C4-2B (cell line): ENCODE data around the gene CHST13.
A peak's percentile ranks its signal among the peaks of the same experiment; 100 is the strongest.

ENCODE experiments used
- ZFX ChIP-seq: fragments of 450-650 bp; IDR thresholded peaks from 2 replicates; pipeline ENCODE4 v1.6.1; 2017
- TF ChIP-seq, protein P1 (sequence below): fragments of 450-650 bp; conservative IDR thresholded peaks from 2 replicates; pipeline ENCODE4 v1.5.1; 2017; ENCODE audit warnings: mild to moderate bottlenecking

DNA sequence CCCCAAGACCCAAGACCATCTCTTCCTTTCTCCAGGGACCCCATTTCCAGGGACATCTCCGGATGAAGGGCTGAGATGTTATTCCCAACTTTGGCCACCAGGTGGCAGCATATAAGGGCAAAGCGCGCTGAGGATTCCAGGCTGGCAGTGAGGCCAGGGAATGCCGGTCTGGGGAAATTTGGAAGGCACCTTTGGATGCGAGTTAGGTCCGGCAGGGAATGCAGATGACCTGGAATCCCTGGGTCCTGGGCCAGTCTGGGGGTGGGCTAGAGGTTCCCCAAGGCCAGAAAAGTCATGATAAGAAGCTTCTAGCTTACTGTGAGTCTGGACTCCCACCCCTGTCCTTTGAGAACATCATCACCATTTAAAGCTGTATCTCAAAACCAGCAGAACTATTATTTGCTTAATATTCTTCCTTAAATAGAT, 1.6 kb upstream of the CHST13 start:
- TF ChIP-seq, protein P1, sequence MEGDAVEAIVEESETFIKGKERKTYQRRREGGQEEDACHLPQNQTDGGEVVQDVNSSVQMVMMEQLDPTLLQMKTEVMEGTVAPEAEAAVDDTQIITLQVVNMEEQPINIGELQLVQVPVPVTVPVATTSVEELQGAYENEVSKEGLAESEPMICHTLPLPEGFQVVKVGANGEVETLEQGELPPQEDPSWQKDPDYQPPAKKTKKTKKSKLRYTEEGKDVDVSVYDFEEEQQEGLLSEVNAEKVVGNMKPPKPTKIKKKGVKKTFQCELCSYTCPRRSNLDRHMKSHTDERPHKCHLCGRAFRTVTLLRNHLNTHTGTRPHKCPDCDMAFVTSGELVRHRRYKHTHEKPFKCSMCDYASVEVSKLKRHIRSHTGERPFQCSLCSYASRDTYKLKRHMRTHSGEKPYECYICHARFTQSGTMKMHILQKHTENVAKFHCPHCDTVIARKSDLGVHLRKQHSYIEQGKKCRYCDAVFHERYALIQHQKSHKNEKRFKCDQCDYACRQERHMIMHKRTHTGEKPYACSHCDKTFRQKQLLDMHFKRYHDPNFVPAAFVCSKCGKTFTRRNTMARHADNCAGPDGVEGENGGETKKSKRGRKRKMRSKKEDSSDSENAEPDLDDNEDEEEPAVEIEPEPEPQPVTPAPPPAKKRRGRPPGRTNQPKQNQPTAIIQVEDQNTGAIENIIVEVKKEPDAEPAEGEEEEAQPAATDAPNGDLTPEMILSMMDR: peak; percentile 97
- TF ChIP-seq ZFX: no peak
